GM19467 (cell line): ENCODE results near the gene SNRPA.
"Not testable (repeated sequence)": the region's sequence is repeated elsewhere in the genome, so short reads cannot be mapped to it uniquely, and the experiment has no call there.

ENCODE experiments used
- ATAC-seq: cut with Tn5 transposase; IDR thresholded peaks from one replicate; pipeline ENCODE4 v1.9.1; 2021; ENCODE audit warnings: mild to moderate bottlenecking, moderate library complexity; ENCODE audit not compliant: unreplicated experiment

The SNRPA gene

GRCh38 chr19:40776364-40776763 is 25.4 kb downstream of the SNRPA start:
- no peak for ATAC-seq

- peak; percentile 52 for ATAC-seq
These were observed 26.1 kb downstream of the SNRPA start for GRCh38 chr19:40776932-40777644.

- no peak for ATAC-seq
These were observed 26.6 kb downstream of the SNRPA start for GRCh38 chr19:40777645-40777936.

GRCh38 chr19:40777937-40778705 is 27.1 kb downstream of the SNRPA start, which contains the start of gene RAB4B:
RAB4B (plus strand) TSS chr19:40778247; CDS start chr19:40778376, 129 bp downstream.
- ATAC-seq, result peak; percentile 54

- no peak for ATAC-seq
These were observed 27.8 kb downstream of the SNRPA start for GRCh38 chr19:40778706-40779284.

- no peak for ATAC-seq
These were observed 29.6 kb downstream of the SNRPA start for GRCh38 chr19:40780582-40780981.

- ATAC-seq, result no peak
These were observed 30.1 kb downstream of the SNRPA start for GRCh38 chr19:40781140-40781539.

- ATAC-seq, result no peak
These were observed 32.7 kb downstream of the SNRPA start for GRCh38 chr19:40783711-40784110.

GRCh38 chr19:40784146-40784545 is 33.1 kb downstream of the SNRPA start:
- ATAC-seq, result not testable (repeated sequence)

GRCh38 chr19:40785526-40785925 is 34.5 kb downstream of the SNRPA start:
- no peak for ATAC-seq

GRCh38 chr19:40786060-40787037 is 35.3 kb downstream of the SNRPA start:
- no peak for ATAC-seq

GRCh38 chr19:40791349-40791748 is 40.3 kb downstream of the SNRPA start:
- ATAC-seq, result no peak

- ATAC-seq, result no peak
These were observed 41.0 kb downstream of the SNRPA start for GRCh38 chr19:40791996-40792395.

GRCh38 chr19:40797166-40797962 is 46.4 kb downstream of the SNRPA start:
- no peak for ATAC-seq

- ATAC-seq, result peak; percentile 32
These were observed 47.1 kb downstream of the SNRPA start for GRCh38 chr19:40797963-40798682.

- ATAC-seq, result peak; percentile 64
These were observed 47.9 kb downstream of the SNRPA start, which contains the start of gene EGLN2 for GRCh38 chr19:40798683-40799557. EGLN2 (plus strand) TSS chr19:40799191; CDS start chr19:40800573, 1,382 bp downstream.

- ATAC-seq, result peak; percentile 5
These were observed 48.7 kb downstream of the SNRPA start for GRCh38 chr19:40799558-40800338.
